DMS153 treated with DMSO at 0.1 percent for 48 hours (cell line): Measurements from ENCODE around the gene SPECC1.
"Not testable (repeated sequence)": the region's sequence is repeated elsewhere in the genome, so short reads cannot be mapped to it uniquely, and the experiment has no call there.

ENCODE experiments used
- DNase-seq: peaks from one replicate; lab custom pipeline; 2025; ENCODE audit not compliant: unreplicated experiment; lab: John Stamatoyannopoulos, UW

Gene SPECC1

DNA sequence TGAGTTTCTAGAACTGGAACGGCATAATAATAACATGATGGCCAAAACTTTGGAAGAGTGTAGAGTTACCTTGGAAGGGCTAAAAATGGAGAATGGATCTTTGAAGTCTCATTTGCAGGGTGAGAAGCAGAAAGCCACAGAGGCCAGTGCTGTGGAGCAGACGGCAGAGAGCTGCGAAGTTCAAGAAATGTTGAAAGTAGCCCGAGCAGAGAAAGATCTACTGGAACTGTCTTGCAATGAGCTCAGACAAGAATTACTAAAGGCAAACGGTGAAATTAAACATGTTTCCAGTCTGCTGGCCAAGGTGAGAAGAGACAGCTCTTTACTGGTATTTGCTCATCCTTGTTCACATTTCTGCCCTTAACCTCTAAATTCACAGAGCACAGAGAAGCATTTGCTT is 196.4 kb downstream of the SPECC1 start:
- DNase-seq: no peak

DNA sequence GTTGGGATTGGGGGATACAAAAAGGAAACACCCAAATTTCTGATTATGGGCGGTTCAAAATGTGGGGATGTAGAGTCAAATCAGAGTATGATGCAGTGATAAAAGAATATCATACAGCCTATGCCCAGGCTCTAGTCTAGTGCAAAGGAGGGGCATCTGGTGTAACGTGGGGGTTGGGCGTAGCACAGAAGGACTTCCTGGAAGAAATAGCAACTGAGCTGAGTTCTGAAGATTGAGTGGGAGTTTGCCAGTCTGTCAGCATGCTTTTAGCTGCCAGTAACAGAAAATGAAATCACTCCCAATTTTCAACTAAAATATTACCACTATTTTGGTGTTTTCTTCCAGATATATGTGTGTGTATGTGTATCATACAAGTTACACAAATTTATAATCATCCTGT is 196.9 kb downstream of the SPECC1 start:
- DNase-seq: no peak

DNA sequence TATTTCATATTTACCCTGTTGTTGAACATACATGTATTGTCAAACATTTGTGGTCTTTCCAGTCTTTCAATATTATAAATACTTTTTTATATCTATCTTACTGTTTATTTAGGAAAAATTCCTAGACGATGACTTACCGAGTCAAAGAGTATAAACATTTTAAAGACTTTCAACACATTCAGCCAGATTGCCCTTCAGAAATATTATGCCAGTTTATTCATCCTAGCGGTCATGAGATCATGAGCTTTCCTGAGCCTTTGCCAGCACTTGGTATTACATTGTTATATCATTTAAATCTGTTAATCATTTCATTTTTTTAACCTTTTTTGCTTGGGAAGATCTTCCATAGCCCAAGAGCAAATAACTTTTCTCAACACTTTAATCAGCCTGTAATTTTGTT is 197.4 kb downstream of the SPECC1 start:
- DNase-seq: no peak

DNA sequence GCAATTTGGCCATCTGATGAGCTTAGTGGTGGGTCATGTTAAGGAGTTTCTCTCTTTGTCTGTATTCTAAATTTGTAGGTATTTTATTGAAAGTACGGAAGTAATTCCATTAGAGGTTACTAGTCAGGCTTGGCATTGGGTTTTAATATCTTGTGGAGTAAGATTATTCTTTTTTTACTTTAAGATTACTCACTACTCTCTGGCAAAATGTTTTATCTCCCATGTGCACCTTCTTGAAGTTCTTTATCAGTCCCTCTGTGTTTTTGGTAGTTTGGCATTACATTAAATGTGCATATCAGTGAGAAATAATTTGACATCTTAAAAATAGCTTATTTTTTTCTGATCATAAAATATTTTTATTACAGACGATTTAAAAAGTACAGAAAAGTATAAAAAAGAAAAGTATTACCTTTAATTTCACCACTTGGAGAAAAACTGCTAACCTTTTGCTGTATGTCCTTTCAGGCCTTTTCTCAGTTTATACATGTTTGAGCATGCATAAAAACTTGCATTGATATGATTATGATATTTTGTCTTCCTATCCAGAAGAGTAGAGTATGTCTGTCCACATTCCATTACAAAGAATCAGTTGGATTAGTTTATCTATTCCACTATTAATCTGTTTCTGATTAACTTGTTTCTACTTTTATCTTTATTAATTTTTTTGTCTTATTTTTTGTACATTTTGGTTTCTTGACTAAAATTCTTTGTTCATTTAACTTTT is 198.3 kb downstream of the SPECC1 start:
- no peak for DNase-seq

DNA sequence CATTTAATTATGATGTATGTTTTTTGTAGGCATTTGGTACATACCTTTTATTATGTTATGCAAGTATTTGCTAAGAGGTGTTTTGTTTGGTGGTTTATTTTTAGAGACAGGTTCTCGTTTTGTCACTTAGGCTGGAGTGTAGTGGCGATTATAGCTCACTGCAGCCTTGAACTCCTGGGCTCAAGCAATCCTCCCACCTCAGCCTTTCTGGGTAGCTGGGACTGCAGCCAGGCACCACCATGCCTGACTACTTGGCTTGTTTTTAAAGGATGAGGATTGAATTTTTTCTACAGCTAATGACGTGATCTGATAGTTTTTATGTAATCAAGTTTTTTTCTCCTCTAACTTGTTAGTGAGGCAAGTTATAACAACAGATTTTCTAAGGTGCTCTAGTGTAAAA is 199.6 kb downstream of the SPECC1 start:
- no peak for DNase-seq

DNA sequence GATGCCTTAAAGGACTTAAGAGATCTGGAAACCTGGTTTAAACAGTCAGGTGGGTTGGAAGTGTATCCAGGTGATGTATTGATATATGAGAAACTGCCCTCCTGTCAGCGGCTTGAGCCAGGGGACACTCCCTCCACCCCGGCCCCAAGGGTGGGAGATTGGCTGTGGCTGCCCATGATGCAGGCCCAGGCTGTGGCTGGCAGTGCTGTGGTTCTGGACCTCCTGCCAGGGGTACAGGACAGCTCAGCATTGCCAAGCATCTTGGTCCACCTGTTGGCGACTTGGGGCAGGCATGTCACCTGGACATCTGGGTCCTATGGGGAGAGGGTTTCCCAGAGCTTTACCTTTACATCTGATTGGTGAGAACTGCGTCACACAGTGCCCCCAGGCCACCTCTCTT is 201.0 kb downstream of the SPECC1 start:
- DNase-seq: no peak

DNA sequence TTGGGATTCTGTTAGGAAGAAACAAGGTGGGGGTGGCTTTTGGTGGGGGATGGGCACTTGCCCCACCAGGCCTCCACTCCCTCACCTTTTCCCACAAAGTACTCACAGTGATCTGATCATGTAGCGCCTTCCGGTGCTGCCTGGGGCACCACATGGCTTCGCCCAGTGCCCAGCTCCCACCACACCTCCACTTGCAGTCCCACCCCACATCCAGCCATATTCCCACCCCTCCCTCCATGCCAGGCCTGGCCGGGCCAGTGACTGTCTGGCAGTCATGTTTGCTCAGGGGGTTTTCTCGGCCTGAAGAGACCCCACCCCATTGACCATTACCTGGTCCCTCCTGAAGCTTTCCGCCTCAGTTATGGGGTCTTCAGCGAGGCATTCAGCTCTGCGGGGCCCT is 201.5 kb downstream of the SPECC1 start:
- no peak for DNase-seq

DNA sequence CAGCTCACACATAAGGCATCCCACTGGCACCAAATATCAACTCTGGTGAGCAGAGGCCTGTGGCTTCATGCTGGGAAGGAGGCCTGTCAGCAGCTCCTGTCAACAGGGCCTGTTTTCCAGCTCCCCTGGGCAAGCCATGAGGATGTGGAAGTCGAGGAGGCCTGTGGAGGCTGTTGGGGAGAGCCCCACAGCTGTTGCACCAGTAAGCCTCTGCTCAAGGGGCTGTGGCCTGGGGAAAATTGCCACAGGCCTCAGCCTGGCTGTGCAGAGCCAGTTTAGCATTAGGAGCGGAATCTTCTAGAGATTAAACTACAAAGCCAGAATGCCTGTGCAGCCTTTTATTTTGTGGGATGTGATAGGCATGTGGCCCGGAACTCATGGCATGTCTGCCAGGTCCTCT is 202.1 kb downstream of the SPECC1 start:
- DNase-seq: no peak

DNA sequence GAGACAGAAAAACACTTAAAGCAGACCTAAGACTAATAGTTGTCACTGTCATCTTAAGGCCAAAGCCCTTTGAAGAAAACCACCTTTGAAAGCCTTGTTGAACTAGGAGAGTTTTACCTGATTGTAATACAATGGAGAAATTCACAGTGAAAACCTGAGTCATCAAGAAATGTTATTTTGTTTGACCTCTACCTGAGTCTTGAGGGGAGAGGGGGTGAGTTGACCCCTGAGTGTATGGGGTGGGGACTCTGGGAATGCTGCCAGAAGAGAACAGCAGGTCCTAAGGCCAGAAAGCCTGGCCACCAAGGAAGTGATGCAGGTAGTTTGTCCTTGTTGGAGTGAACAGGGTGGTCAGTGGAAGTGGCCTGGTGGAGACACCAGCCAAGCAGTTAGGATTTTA is 204.3 kb downstream of the SPECC1 start:
- DNase-seq: no peak

DNA sequence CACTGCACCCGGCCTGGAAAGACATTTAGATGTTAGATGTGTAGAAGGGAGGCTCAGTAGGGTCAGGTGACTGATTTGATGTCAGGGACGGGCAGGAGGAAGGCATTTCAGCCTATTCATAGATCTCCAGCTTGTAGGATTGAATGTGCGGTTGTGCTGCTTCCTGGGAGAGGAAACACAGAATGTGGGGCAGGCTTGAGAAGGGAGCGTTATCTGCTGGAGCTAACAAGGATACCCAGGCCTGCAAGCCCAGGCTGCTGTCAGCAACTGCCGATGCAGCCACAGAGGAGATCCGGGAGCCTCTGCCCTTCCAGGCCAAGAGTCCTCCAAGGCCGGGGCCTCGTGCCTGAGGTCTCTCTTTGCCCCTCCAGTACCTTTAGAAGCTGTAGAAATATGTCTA is 205.6 kb downstream of the SPECC1 start:
- no peak for DNase-seq

DNA sequence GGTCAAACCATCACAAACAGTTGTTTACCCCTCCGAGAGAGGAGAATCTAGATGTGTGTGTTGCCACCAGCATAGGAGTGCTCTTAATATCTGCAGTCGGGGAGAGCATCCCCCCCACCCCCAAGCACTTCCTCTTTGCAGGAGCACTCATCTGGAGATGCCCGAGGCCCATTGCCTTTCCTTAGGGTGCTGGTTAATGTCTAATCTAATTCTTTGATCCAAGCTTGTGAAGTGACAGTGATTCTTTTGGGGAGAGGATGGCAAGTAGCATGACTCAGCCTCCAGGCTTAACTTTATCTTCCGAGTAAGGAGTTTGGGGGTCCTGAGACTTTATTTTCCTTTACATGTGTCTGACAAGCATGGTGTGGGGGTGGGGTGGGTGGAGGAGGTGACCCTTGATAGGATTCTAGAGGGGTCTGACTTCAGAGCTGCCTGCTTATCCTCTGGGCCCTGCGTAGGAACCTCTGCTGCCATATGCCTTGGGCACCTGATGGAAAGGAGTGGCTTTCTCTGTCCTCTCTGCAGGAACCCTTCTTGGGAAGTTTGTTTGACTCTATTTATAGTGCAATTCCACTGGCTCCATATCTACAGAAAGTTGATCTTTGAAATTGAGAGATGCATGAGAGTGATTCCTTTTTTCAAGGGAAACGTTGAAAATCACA is 207.1 kb downstream of the SPECC1 start:
- DNase-seq: no peak

DNA sequence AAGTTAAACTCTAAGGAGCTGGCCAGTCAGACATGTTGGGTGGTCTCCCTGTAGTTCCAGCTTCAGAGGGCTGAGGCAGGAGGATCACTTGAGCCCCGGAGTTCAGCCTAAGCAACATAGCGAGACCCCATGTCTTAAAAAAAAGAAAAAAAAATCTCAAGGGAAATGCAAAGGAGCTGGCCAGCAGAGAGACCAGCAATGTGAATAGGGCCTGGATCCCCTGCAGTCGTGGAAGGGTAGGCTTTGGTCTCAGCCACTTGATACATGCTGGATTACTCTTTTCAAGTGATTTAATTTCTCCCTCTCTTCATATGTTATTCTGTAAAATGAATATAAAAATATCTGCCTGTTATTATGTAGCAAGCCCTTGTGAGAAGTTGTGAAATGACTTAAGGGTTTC is 207.7 kb downstream of the SPECC1 start:
- no peak for DNase-seq

DNA sequence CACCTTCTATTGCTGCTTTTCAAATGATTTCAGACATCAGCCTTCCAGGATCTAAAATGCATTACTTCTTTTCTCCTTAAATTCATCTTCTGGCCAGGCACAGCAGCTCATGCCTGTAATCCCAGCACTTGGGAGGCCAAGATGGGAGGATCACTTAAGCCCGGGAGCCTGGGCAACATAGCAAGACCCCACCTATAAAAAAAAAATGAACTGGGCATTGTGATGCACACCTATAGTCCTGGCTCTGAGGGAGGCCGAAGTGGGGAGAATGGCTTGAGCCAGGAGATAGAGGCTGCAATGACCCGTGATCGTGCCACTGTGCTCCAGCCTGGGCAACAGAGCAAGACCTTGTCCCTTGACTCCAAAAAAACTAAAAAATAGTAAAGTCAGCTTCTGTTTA is 208.5 kb downstream of the SPECC1 start:
- no peak for DNase-seq

DNA sequence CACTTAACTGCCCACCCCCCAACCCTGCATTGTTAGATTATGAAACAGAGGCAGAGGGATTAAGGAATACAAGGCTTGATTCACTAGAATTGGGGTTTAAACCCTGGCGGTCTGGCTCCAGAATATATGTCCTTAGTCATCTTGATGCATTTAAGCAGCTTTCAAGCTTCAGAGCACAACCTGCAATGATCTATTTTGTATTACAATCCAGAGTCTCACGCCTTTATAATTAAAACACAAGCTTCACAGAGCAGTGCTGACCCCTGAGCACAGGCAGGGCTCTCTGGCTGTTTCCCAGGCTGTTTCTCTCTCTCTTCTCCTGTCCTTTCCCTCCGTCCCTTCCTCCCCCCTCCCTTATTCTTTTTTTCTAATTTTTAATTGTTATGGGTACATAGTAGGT is 209.1 kb downstream of the SPECC1 start:
- DNase-seq: no peak

DNA sequence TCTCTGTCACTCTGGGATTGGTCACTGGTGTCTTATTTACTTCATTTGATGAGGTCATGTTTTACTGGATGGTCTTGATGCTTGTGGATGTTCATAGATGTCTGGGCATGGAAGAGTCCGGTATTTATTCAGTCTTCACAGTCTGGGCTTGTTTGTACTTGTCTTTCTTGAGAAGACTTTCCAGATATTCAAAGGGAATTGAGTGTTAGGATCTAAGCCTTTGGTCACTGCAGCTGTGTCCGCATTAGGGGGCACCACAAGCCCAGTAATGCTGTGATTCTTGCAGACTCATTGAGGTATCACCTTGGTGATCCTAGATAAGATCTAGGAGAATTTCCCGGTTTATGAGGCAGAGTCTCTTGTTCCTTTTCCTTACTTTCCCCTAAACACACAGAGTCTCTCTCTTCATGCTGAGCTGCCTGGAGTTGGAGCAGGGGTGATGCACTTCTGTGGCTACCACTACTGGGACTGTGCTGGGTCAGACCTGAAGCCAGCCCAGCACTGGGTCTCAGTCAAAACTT is 214.7 kb downstream of the SPECC1 start:
- DNase-seq: no peak

DNA sequence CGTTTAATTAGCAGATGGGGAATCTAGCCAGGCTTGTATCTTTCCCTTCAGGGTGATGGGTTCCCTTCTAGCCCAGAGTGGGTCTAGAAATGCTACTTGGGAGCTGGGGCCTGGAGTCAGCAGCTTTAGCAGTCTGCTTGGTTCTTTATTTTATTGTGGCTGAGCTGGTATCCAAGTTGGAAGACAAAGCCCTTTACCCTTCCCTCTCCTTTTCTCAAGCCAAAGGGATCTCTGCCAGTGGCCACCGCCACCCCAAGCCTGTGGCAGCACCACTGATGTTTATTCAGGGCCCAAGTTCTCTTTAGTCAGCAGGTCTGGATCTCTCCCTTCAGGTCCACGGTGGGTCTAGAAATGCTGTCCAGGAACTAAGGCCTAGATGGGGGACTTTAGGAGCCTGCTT is 215.2 kb downstream of the SPECC1 start:
- DNase-seq: no peak

DNA sequence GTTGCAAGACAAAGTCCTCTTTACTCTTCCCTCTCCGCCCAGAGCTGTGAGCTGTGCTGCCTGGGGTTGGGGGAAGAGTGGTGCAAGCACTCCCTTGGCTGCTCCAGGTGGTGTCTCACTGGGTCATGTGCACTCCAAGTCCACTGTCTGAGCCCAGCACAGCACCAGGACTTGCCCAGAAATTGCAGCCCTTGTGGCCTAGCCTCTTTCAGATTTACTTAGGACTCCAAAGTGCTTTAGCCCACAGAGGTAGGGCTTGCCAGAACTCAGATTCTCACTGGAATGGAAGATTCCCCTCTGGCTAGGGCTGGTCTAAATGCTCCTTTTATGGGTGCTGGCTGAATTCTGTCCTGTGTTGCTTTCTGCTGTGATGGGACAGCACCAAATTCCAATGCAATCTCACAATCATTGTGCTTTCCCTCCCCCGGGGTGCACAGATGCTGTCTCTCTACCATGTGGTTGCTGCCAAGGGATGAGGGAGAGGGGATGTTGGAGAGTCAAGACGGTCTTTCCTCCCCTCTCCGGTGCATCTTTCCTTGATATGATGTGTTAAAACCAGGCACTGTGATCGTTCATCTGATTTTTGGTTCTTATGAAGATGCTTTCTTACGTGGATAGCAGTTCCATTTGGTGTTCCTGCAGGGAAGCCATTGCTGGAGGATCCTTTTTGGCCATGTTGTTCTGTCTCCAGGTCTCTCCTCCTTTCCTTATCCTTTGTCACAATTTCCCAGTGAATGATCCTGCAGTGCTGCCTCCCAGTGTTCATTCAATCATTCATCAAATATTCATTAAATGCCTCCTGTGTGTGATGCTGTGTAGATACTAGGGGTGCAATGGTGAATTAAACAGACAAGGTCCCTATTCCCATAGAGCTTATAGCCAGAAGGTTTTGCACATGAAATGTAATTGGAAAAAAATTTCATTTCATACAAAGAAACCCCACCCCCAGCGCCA is 216.3 kb downstream of the SPECC1 start:
- DNase-seq: no peak

DNA sequence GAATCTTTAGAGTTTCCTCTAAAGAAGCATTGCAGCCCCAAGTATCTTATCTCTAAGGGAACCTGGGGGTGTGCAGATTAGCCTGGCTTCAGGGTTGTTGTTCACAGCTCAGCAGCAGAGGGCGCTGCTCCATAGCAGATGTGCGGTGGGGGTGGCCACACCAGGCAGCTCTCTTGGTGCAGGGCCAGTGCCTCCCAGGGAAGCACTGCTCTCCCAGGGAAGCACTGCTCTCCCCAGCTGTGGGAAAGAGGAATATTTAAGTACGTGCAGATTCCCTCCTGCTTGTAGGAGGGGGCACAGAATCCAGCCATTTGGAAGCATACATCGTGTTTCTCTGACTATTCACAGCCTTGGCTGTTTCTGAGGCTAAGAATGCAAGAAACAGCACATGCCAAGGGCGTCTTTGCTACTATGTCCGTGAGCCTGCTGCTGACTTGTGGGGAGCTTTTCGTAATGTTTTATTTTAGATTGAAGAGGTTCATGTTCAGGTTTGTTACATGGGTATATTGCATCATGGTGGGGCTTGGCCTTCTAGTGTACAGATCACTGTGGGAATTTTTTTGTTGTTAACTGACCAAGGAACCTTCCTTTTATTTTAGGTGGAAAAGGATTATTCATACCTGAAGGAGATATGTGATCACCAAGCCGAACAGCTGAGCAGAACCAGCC is 217.8 kb downstream of the SPECC1 start:
- DNase-seq: peak; percentile 12

DNA sequence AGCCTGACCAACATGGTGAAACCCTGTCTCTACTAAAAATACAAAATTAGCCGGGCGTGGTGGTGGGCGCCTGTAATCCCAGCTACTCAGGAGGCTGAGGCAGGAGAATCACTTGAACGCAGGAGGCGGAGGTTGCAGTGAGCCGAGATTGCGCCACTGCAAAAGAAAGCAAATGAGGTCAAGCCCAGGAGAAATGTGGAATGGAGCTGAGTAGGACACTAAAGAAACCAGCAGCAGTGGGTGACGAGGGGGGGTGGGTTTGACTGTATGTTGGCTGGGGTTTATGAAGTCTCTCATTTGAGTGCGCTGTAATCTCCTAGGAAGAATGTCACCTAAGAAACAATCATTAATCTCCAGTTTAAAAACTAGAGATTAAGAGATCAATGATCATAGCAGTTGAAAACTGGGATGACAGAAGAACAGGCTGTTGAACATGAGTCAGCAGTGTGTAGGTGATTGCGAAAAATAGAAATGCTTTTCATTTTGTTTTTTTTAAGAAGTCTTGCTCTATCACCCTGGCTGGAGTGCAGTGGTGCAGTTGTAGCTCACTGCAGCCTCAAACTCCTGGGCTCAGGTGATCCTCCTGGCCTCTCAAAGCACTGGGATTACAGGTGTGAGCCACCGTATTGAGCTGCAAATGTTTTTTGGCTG is 218.7 kb downstream of the SPECC1 start:
- DNase-seq: not testable (repeated sequence)

DNA sequence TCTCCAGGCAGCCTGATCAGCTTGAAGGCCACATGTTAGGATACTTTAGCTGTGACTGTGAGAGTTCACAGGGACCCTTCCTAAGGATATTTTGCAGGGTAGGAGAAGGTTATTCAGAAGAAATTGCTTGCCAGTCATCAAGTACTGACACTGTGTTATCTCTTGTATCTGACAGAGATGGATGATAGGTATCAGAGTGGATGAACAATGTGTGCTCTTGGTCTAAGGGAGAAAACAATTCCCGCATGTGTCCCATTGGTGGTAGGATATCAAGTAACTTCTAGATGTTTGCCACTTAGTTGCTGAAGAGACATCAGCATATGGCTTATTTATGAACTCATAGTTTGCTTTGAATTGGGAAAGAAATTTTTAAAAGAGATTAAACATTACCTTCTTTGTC is 219.3 kb downstream of the SPECC1 start:
- no peak for DNase-seq

DNA sequence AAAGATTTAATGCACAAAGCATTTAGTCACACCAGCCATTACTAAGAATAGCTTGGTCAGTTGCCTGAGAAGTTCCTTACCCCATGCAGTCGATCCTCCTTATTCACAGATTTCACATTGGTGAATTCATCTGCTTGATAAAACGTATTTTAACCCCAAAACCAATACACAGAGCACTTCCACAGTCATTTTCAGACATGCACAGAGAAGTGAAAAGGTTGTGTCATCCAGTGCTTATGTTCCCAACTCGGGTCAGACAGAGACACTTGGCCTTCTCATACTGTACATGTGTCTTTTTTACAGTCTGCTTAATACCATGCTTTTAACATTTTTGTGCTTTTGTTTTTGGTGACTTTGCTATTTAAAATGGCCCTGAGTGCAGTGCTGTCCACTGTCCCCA is 219.7 kb downstream of the SPECC1 start:
- DNase-seq: no peak
